VCaP (cell line): ENCODE data around the gene PCBD2.

ENCODE experiments used
- H3K27ac ChIP-seq: fragments of 450-650 bp; 2 replicates; pipeline ENCODE4 v1.5.1; 2017
- CTCF ChIP-seq: fragments of 450-650 bp; conservative IDR thresholded peaks from 2 replicates; pipeline ENCODE4 v1.5.1; 2017; ENCODE audit warnings: mild to moderate bottlenecking, moderate library complexity

PCBD2 gene

GRCh38 chr5:134967607-134968006, 62.7 kb downstream of the PCBD2 start, which contains the start of gene CATSPER3:
Gene CATSPER3, plus strand, starts transcription at chr5:134967907. Its CDS starts 85 bp downstream, at chr5:134967992.
- H3K27ac ChIP-seq = peak within 1 kb of the TSS; percentile 56
- TF ChIP-seq CTCF = no peak

- peak overlapping the region; percentile 56 for H3K27ac ChIP-seq
- TF ChIP-seq CTCF = no peak
Observed at GRCh38 chr5:134968055-134968454, 63.1 kb downstream of the PCBD2 start.

DNA sequence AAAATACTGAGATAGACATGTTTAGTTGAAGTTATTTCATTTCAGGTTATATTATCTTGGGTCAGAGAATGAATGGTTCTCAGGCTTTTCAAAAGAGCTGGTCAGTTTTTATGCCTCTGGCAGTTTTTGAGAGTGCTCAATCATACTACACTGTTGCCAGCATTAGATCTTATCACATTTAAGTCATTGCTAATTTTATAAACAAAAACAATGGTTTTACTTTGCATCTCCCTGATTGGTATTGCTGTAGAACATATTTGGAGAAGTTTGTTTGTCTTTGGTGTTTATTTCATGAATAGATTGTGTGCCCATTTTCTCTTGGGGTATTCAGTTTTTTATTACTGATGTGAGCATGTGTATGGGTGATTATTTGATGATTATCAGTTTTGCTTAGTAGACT, 64.2 kb downstream of the PCBD2 start:
- H3K27ac ChIP-seq = peak overlapping the region; percentile 56; the same call in 1 of the 2 replicates
- TF ChIP-seq CTCF = no peak

GRCh38 chr5:134975078-134975715, 70.3 kb downstream of the PCBD2 start:
- TF ChIP-seq CTCF = no peak
- H3K27ac ChIP-seq = no peak overlapping the region

GRCh38 chr5:134975843-134976242, 70.9 kb downstream of the PCBD2 start:
- no peak for TF ChIP-seq CTCF
- no peak overlapping the region for H3K27ac ChIP-seq

DNA sequence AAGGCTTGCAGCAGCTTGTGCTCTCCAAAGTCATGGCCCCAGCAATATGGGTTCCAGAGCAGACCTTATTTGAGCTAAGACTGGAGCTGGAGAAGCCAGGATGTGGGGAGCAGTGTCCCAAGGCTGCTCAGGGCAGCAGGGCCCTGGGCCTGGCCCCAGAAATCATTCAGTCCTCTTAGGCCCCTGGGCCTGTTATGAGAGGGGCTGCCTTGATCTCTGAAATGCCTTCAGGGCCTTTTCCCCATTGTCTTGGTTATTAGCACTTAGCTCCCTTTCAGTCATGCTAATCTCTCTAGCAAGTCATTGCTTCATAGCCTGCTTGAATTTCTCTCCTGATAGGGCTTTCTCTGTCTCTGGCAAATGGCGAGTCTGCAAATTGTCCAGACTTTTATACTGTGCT, 71.9 kb downstream of the PCBD2 start:
- no peak for TF ChIP-seq CTCF
- no peak overlapping the region for H3K27ac ChIP-seq

DNA sequence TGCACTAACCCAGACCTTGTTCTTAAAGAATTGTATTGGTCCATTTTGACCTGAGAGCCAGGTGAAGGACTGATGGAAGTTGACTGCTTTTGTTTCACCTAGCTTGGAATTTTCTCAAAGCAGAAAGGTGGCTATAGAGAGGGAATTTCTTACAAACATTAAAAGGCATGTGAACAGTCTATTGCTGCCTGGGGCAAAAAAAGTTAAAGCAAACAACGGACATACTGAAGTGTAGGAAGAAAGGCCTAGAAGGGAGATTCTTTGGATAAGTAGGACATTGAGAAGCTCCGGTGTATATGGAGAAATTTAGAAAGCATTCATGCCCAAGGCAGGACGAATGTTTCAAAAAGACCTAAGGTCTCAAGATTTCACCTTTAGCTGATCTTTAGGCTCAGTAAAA, 74.5 kb downstream of the PCBD2 start:
- H3K27ac ChIP-seq = no peak overlapping the region
- TF ChIP-seq CTCF = no peak
